ENCODE results near the gene DENND1B. TPM values are rescaled to one million over a fixed set of nuclear protein-coding genes. Genes with fewer than 3 reads are reported as not detected.

DENND1B gene
- polyA plus RNA-seq, 1 donor from 2014 or later: 12.4 TPM

- Histone ChIP-seq H3K27me3 (ENCODE audit: insufficient read depth, low read depth, low read length) (no peaks in the 10 kb centered on the region), H4K20me1 (ENCODE audit: insufficient read depth) (no peaks in the 10 kb centered on the region), H3K9me3 (ENCODE audit: low read length) (no peaks in the 10 kb centered on the region), H3K27ac (ENCODE audit: low read length) (no peak overlapping the region), H3K9me2 (ENCODE audit: insufficient read depth, low read length) (no peaks in the 10 kb centered on the region), H2AFZ (ENCODE audit: low read depth, low read length) (no peak overlapping the region), H3K9ac (ENCODE audit: low read length) (no peak overlapping the region), H3K79me2 (replicated peaks; ENCODE audit: insufficient read depth, low read length) (no peaks in the 10 kb centered on the region), H3K36me3 (ENCODE audit: insufficient read depth, low read length) (no peaks in the 10 kb centered on the region), H3K4me3 (ENCODE audit: low read length) (no peak overlapping the region), H3F3A (ENCODE audit: insufficient read depth, low read length, poor library complexity, severe bottlenecking) (no peaks in the 10 kb centered on the region), H3K4me2 (ENCODE audit: low read length) (no peak overlapping the region)
- TF ChIP-seq EP300 (conservative IDR thresholded peaks at IDR 0.05; ENCODE audit: poor library complexity, severe bottlenecking): peak; percentile 41
- no peak for TF ChIP-seq EZH2 (IDR thresholded peaks at IDR 0.05; ENCODE audit: borderline replicate concordance, insufficient read depth, low read length, poor library complexity, severe bottlenecking)
Observed at GRCh38 chr1:197561041-197561440, 214.2 kb downstream of the DENND1B start.

GRCh38 chr1:197559655-197560054 lies 215.6 kb downstream of the DENND1B start:
- no peak overlapping the region for H2AFZ ChIP-seq (ENCODE audit: low read depth, low read length)
- H3K27me3 ChIP-seq (ENCODE audit: insufficient read depth, low read depth, low read length): no peaks in the 10 kb centered on the region
- H3K9me3 ChIP-seq (ENCODE audit: low read length): no peaks in the 10 kb centered on the region
- H4K20me1 ChIP-seq (ENCODE audit: insufficient read depth): no peaks in the 10 kb centered on the region
- no peak overlapping the region for H3K4me2 ChIP-seq (ENCODE audit: low read length)
- no peaks in the 10 kb centered on the region for H3K79me2 ChIP-seq (replicated peaks; ENCODE audit: insufficient read depth, low read length)
- no peak overlapping the region for H3K27ac ChIP-seq (ENCODE audit: low read length)
- TF ChIP-seq REST (IDR thresholded peaks at IDR 0.05; ENCODE audit: borderline replicate concordance) (no peak), RAD21 (conservative IDR thresholded peaks at IDR 0.05) (no peak), EP300 (conservative IDR thresholded peaks at IDR 0.05; ENCODE audit: poor library complexity, severe bottlenecking) (no peak), POLR2AphosphoS5 (IDR thresholded peaks at IDR 0.05) (no peak), EZH2 (IDR thresholded peaks at IDR 0.05; ENCODE audit: borderline replicate concordance, insufficient read depth, low read length, poor library complexity, severe bottlenecking) (no peak), MXI1 (conservative IDR thresholded peaks at IDR 0.05; ENCODE audit: poor library complexity, severe bottlenecking) (no peak), CTCF (IDR thresholded peaks at IDR 0.05; ENCODE audit: poor library complexity, severe bottlenecking) (no peak), SMC3 (conservative IDR thresholded peaks at IDR 0.05; ENCODE audit: poor library complexity) (no peak), TAF1 (IDR thresholded peaks at IDR 0.05; ENCODE audit: low read depth) (no peak)
- no peak overlapping the region for H3K9ac ChIP-seq (ENCODE audit: low read length)
- no peak overlapping the region for H3K4me3 ChIP-seq (ENCODE audit: low read length)
- H3F3A ChIP-seq (ENCODE audit: insufficient read depth, low read length, poor library complexity, severe bottlenecking): no peaks in the 10 kb centered on the region
- no peaks in the 10 kb centered on the region for H3K36me3 ChIP-seq (ENCODE audit: insufficient read depth, low read length)
- H3K9me2 ChIP-seq (ENCODE audit: insufficient read depth, low read length): no peaks in the 10 kb centered on the region

- H3K9ac ChIP-seq (ENCODE audit: low read length): no peak overlapping the region
Observed at GRCh38 chr1:197559244-197559643, 216.0 kb downstream of the DENND1B start.

More at GRCh38 chr1:197559244-197559643, 216.0 kb downstream of the DENND1B start:
- H3K4me2 ChIP-seq (ENCODE audit: low read length): no peak overlapping the region
- H4K20me1 ChIP-seq (ENCODE audit: insufficient read depth): no peaks in the 10 kb centered on the region
- no peaks in the 10 kb centered on the region for H3K9me3 ChIP-seq (ENCODE audit: low read length)
- no peaks in the 10 kb centered on the region for H3K9me2 ChIP-seq (ENCODE audit: insufficient read depth, low read length)
- H3K79me2 ChIP-seq (replicated peaks; ENCODE audit: insufficient read depth, low read length): no peaks in the 10 kb centered on the region
- no peaks in the 10 kb centered on the region for H3F3A ChIP-seq (ENCODE audit: insufficient read depth, low read length, poor library complexity, severe bottlenecking)
- H3K36me3 ChIP-seq (ENCODE audit: insufficient read depth, low read length): no peaks in the 10 kb centered on the region
- H3K4me3 ChIP-seq (ENCODE audit: low read length): no peak overlapping the region
- no peak overlapping the region for H3K27ac ChIP-seq (ENCODE audit: low read length)
- no peaks in the 10 kb centered on the region for H3K27me3 ChIP-seq (ENCODE audit: insufficient read depth, low read depth, low read length)
- H2AFZ ChIP-seq (ENCODE audit: low read depth, low read length): no peak overlapping the region
- TF ChIP-seq SMC3 (conservative IDR thresholded peaks at IDR 0.05; ENCODE audit: poor library complexity) (no peak), EP300 (conservative IDR thresholded peaks at IDR 0.05; ENCODE audit: poor library complexity, severe bottlenecking) (no peak), EZH2 (IDR thresholded peaks at IDR 0.05; ENCODE audit: borderline replicate concordance, insufficient read depth, low read length, poor library complexity, severe bottlenecking) (no peak), RAD21 (conservative IDR thresholded peaks at IDR 0.05) (no peak), CTCF (IDR thresholded peaks at IDR 0.05; ENCODE audit: poor library complexity, severe bottlenecking) (no peak), MXI1 (conservative IDR thresholded peaks at IDR 0.05; ENCODE audit: poor library complexity, severe bottlenecking) (no peak), REST (IDR thresholded peaks at IDR 0.05; ENCODE audit: borderline replicate concordance) (no peak), TAF1 (IDR thresholded peaks at IDR 0.05; ENCODE audit: low read depth) (no peak), POLR2AphosphoS5 (IDR thresholded peaks at IDR 0.05) (no peak)

All from neural cell (in vitro differentiated cells).